GM18517 (cell line): ENCODE results near the gene USF2.
A peak's percentile ranks its signal among the peaks of the same experiment; 100 is the strongest.

ENCODE experiments used
- ATAC-seq: cut with Tn5 transposase; IDR thresholded peaks from one replicate; pipeline ENCODE4 v1.9.1; 2021; ENCODE audit warnings: mild to moderate bottlenecking, moderate library complexity; ENCODE audit not compliant: unreplicated experiment

The USF2 gene

GRCh38 chr19:35265126-35265899 lies 3.4 kb upstream of the USF2 start:
- ATAC-seq = no peak

- ATAC-seq = no peak
Observed at GRCh38 chr19:35265900-35266519, 2.8 kb upstream of the USF2 start.

- no peak for ATAC-seq
Observed at GRCh38 chr19:35266520-35267352, 2.0 kb upstream of the USF2 start.

- no peak for ATAC-seq
Observed at GRCh38 chr19:35267353-35267817, 1.4 kb upstream of the USF2 start.

- no peak for ATAC-seq
Observed at GRCh38 chr19:35267818-35268535, 785 bp upstream of the USF2 start.

GRCh38 chr19:35269438-35270117 lies 816 bp downstream of the USF2 start:
- peak; percentile 72 for ATAC-seq

- ATAC-seq = no peak
Observed at GRCh38 chr19:35270381-35270811, 1.6 kb downstream of the USF2 start.

GRCh38 chr19:35271546-35271945 lies 2.8 kb downstream of the USF2 start:
- no peak for ATAC-seq

GRCh38 chr19:35272122-35272719 lies 3.5 kb downstream of the USF2 start:
- ATAC-seq = no peak

GRCh38 chr19:35272954-35273649 lies 4.3 kb downstream of the USF2 start:
- no peak for ATAC-seq

GRCh38 chr19:35273686-35274259 lies 5.0 kb downstream of the USF2 start:
- no peak for ATAC-seq

GRCh38 chr19:35274323-35274722 lies 5.6 kb downstream of the USF2 start:
- ATAC-seq = no peak

- no peak for ATAC-seq
Observed at GRCh38 chr19:35276706-35277281, 8.0 kb downstream of the USF2 start.

- no peak for ATAC-seq
Observed at GRCh38 chr19:35278578-35279284, 10.0 kb downstream of the USF2 start.

- ATAC-seq = no peak
Observed at GRCh38 chr19:35279374-35279773, 10.6 kb downstream of the USF2 start.

GRCh38 chr19:35279985-35280821 lies 11.4 kb downstream of the USF2 start:
- ATAC-seq = no peak

- no peak for ATAC-seq
Observed at GRCh38 chr19:35281303-35281702, 12.5 kb downstream of the USF2 start.
